Panc1 (cell line): ENCODE results near the gene RNF227. TPM values are rescaled to one million over a fixed set of nuclear protein-coding genes. Genes with fewer than 3 reads are reported as not detected.
A peak's percentile ranks its signal among the peaks of the same experiment; 100 is the strongest.

ENCODE experiments used
- ATAC-seq: fragments of 200-7000 bp; cut with Tn5 transposase; 2 replicates; pipeline ENCODE4 v1.9.1; 2020; ENCODE audit warnings: mild to moderate bottlenecking, moderate library complexity
- BruUV-seq: library from RNA; stranded (reverse); fragments of 400-500 nt; replicated peaks from 2 replicates; lab custom pipeline; 2021; lab: Mats Ljungman, UMichigan
- CTCF ChIA-PET: fragments of 300-600 bp; sonication (Branson Sonifier 250); formaldehyde crosslinking; loops from one replicate; lab custom pipeline; 2022; ENCODE audit warnings: antibody characterized with exemption; lab: Charles Lee
- POLR2A ChIA-PET: fragments of 300-600 bp; sonication (Branson Sonifier 250); formaldehyde crosslinking; loops from one replicate; lab custom pipeline; 2022; ENCODE audit warnings: antibody characterized with exemption; lab: Charles Lee
- DNase-seq: peaks from one replicate; pipeline ENCODE4 v3.0.0-alpha.2; 2010; ENCODE audit warnings: low read depth, low spot score
- H3K27ac ChIP-seq: 2 replicates; pipeline ENCODE4 v1.5.1; 2011; ENCODE audit warnings: mild to moderate bottlenecking, low read length, inconsistent platforms
- H3K27me3 ChIP-seq: fragments of 200-500 bp; sonication (Bioruptor generic); 2 replicates; pipeline ENCODE4 v1.6.0; 2014; ENCODE audit warnings: low read length, inconsistent platforms; ENCODE audit not compliant: control insufficient read depth, insufficient read depth
- H3K36me3 ChIP-seq: fragments of 200-500 bp; sonication (Bioruptor generic); 2 replicates; pipeline ENCODE4 v1.5.1; 2014; ENCODE audit warnings: inconsistent platforms, mild to moderate bottlenecking, low read length, moderate library complexity; ENCODE audit not compliant: control insufficient read depth, insufficient read depth
- H3K4me1 ChIP-seq: 2 replicates; pipeline ENCODE4 v1.5.1; 2011; ENCODE audit warnings: inconsistent platforms, mild to moderate bottlenecking, low read length, moderate library complexity; ENCODE audit not compliant: control insufficient read depth, insufficient read depth
- H3K4me3 ChIP-seq, 2 experiments: 2 replicates each; pipeline ENCODE4 v1.5.1; 2011 to 2012; ENCODE audit warnings: low read depth in 2 of 2, low read length in 2 of 2, mild to moderate bottlenecking in 2 of 2, inconsistent platforms in 1 of 2, moderate library complexity in 1 of 2
- H3K9me3 ChIP-seq: fragments of 200-500 bp; sonication (Bioruptor generic); 2 replicates; pipeline ENCODE4 v1.5.1; 2014; ENCODE audit warnings: low read depth, mild to moderate bottlenecking, inconsistent platforms, low read length, moderate library complexity; ENCODE audit not compliant: control insufficient read depth, insufficient read depth
- POLR2AphosphoS5 ChIP-seq: IDR thresholded peaks from 2 replicates; pipeline ENCODE4 v1.6.1; 2012; ENCODE audit warnings: mild to moderate bottlenecking, low read depth, low read length, moderate library complexity
- REST ChIP-seq, 2 experiments: IDR thresholded peaks; 2 replicates each; pipeline ENCODE4 v1.6.1; 2011 to 2012; ENCODE audit warnings: low read depth in 2 of 2, control low read depth in 1 of 2, low read length in 1 of 2, mild to moderate bottlenecking in 1 of 2, moderate library complexity in 1 of 2; ENCODE audit not compliant: insufficient read depth in 1 of 2
- SIN3A ChIP-seq: IDR thresholded peaks from 2 replicates; pipeline ENCODE4 v1.6.1; 2012; ENCODE audit warnings: low read depth, mild to moderate bottlenecking, low read length, moderate library complexity, borderline replicate concordance; ENCODE audit not compliant: insufficient read depth
- in situ Hi-C: cut with HindIII; loops from 2 replicates; pipeline ENCODE4 v1.10.0; 2016; ENCODE audit warnings: low sequenced_read_pairs, low pct_unique_long_range_greater_than_20kb
- intact Hi-C: fragments of 100-400 bp; cut with micrococcal nuclease; formaldehyde crosslinking; loops from one replicate; pipeline ENCODE4 v1.10.0; 2022; ENCODE audit not compliant: unreplicated experiment
- total RNA-seq: library from RNA; stranded (reverse); gene quantifications from one replicate; pipeline ENCODE4 v1.2.1, GENCODE V29; 2021; ENCODE audit not compliant: unreplicated experiment

The RNF227 gene
- total RNA-seq, 1 experiment from 2014 or later = 2.6 TPM

GRCh38 chr17:7885367-7886226 lies 30.5 kb downstream of the RNF227 start:
- in situ Hi-C loops (no loop called here), intact Hi-C loops (no loop called here)
- Histone ChIP-seq H3K36me3 (no peaks in the 10 kb centered on the region; the same call in 1 of the 2 replicates), H3K4me1 (peaks cover 34% of the 10 kb centered on the region), H3K9me3 (no peaks in the 10 kb centered on the region), H3K27ac (peak overlapping the region; percentile 96), H3K27me3 (no peaks in the 10 kb centered on the region), H3K4me3 (peak overlapping the region; percentile 63 to 77)
- ATAC-seq = peak; percentile 33
- TF ChIP-seq REST (IDR thresholded peaks at IDR 0.05; ENCODE audit: insufficient read depth in 1 of 2, low read depth in 2 of 2, low read length in 1 of 2) (no peak), SIN3A (peak; percentile 48; the same call in 1 of the 2 replicates)
- ChIA-PET CTCF (interaction anchor here (0.6 kb wide), 1 partner anchor 23 kb away, joined by 9 read pairs; no protein-coding TSS in a partner anchor), POLR2A (interaction anchor here (0.7 kb wide), 1 partner anchor 22 kb away, joined by 10 read pairs; no protein-coding TSS in a partner anchor)
- BruUV-seq = no TSS peak
- DNase-seq = no peak

- Histone ChIP-seq H3K36me3 (peaks cover 2% of the 10 kb centered on the region; the same call in 1 of the 2 replicates), H3K9me3 (no peaks in the 10 kb centered on the region), H3K27ac (no peak overlapping the region), H3K27me3 (no peaks in the 10 kb centered on the region), H3K4me3 (peak overlapping the region; percentile 63 to 77), H3K4me1 (peaks cover 33% of the 10 kb centered on the region)
- DNase-seq (no peak), ATAC-seq (no peak)
- ChIA-PET POLR2A (interaction anchor here (0.7 kb wide), 1 partner anchor 21 kb away, joined by 10 read pairs; no protein-coding TSS in a partner anchor), CTCF (no interaction called here)
- in situ Hi-C loops (no loop called here), intact Hi-C loops (no loop called here)
- TF ChIP-seq SIN3A (0 out of 2 replicates have a peak, but pooled peaks have one; percentile 11), POLR2AphosphoS5 (no peak), REST (IDR thresholded peaks at IDR 0.05; ENCODE audit: insufficient read depth in 1 of 2, low read depth in 2 of 2, low read length in 1 of 2) (no peak)
- BruUV-seq = no TSS peak
Observed at GRCh38 chr17:7884581-7885366, 31.3 kb downstream of the RNF227 start.
